Endothelial cell of umbilical vein (primary cell): ENCODE data around the gene DTNA. TPM values are rescaled to one million over a fixed set of nuclear protein-coding genes. Genes with fewer than 3 reads are reported as not detected.

Source experiments
- BruUV-seq: library from RNA; stranded (reverse); fragments of 400-500 nt; replicated peaks from 2 replicates; lab custom pipeline; 2021; lab: Mats Ljungman, UMichigan
- CTCF ChIA-PET: fragments of 300-600, 350-600 bp; sonication (Branson Sonifier 250); formaldehyde crosslinking; loops from one replicate; lab custom pipeline; 2021; ENCODE audit warnings: antibody characterized with exemption, inconsistent platforms; lab: Charles Lee
- POLR2A ChIA-PET: fragments of 300-600, 350-600 bp; sonication (Branson Sonifier 250); formaldehyde crosslinking; loops from one replicate; lab custom pipeline; 2021; ENCODE audit warnings: antibody characterized with exemption, inconsistent platforms; lab: Charles Lee
- DNase-seq: peaks from one replicate; pipeline ENCODE4 v3.0.0-alpha.2; 2011; ENCODE audit warnings: low read depth, low spot score
- FAIRE-seq: peaks from 2 replicates; lab custom pipeline; 2011; peaks lifted over from hg19 to GRCh38; lab: Jason Lieb, UNC
- H2AFZ ChIP-seq: 2 replicates; pipeline ENCODE4 v1.6.0; 2012; ENCODE audit warnings: low read depth, low read length, control low read depth, inconsistent platforms
- H3K27ac ChIP-seq: 2 replicates; pipeline ENCODE4 v1.5.1; 2011; ENCODE audit warnings: low read depth, mild to moderate bottlenecking, control low read depth, low read length, moderate library complexity; ENCODE audit not compliant: insufficient read depth
- H3K27me3 ChIP-seq, 2 experiments: 2 replicates each; pipeline versions ENCODE4 v1.6.0 to v1.6.1; 2011; ENCODE audit warnings: low read length in 2 of 2, mixed read lengths in 1 of 2; ENCODE audit not compliant: control insufficient read depth in 2 of 2, insufficient read depth in 2 of 2
- H3K36me3 ChIP-seq, 2 experiments: 2 replicates in 1 of 2; 3 replicates in 1 of 2; pipeline ENCODE4 v1.5.1; 2011; ENCODE audit warnings: low read length in 2 of 2, mild to moderate bottlenecking in 1 of 2, moderate library complexity in 1 of 2; ENCODE audit not compliant: control insufficient read depth in 2 of 2, insufficient read depth in 2 of 2; ENCODE audit errors: extremely low read depth in 1 of 2
- H3K4me1 ChIP-seq: 3 replicates; pipeline ENCODE4 v1.5.1; 2011; ENCODE audit warnings: mild to moderate bottlenecking, low read length; ENCODE audit not compliant: control insufficient read depth, insufficient read depth; ENCODE audit errors: extremely low read depth
- H3K4me2 ChIP-seq: 2 replicates; pipeline ENCODE4 v1.6.1; 2011; ENCODE audit warnings: low read length, control low read depth, mixed read lengths; ENCODE audit not compliant: insufficient read depth
- H3K4me3 ChIP-seq, 3 experiments: fragments of 200-600 bp in 1 of 3; sonication (generic), shearing (Covaris generic) in 1 of 3; replicated peaks in 1 of 3; 2 replicates each; pipeline ENCODE4 v1.5.1; 2011 to 2016; ENCODE audit warnings: control low read depth in 3 of 3, low read length in 3 of 3, mild to moderate bottlenecking in 2 of 3, inconsistent platforms in 1 of 3, low read depth in 1 of 3, moderate library complexity in 1 of 3; ENCODE audit not compliant: insufficient read depth in 1 of 3
- H3K79me2 ChIP-seq: 2 replicates; pipeline ENCODE4 v1.6.0; 2012; ENCODE audit warnings: low read length, inconsistent platforms; ENCODE audit not compliant: control insufficient read depth, insufficient read depth
- H3K9ac ChIP-seq: replicated peaks from 2 replicates; pipeline ENCODE3; 2011; ENCODE audit warnings: low read length, control low read depth; ENCODE audit not compliant: insufficient read depth; ENCODE audit errors: extremely low read depth
- H3K9me1 ChIP-seq: replicated peaks from 3 replicates; pipeline ENCODE4 v1.6.0; 2011; ENCODE audit warnings: mild to moderate bottlenecking, low read length; ENCODE audit not compliant: control insufficient read depth, insufficient read depth; ENCODE audit errors: extremely low read depth
- H3K9me3 ChIP-seq: replicated peaks from 2 replicates; pipeline ENCODE4 v1.5.1; 2012; ENCODE audit warnings: low read length, inconsistent platforms; ENCODE audit not compliant: control insufficient read depth, insufficient read depth
- H4K20me1 ChIP-seq: replicated peaks from 2 replicates; pipeline ENCODE3; 2011; ENCODE audit warnings: mild to moderate bottlenecking, low read length; ENCODE audit not compliant: control insufficient read depth, insufficient read depth; ENCODE audit errors: extremely low read depth
- EZH2 ChIP-seq: IDR thresholded peaks from 2 replicates; pipeline ENCODE4 v1.6.1; 2012; ENCODE audit warnings: borderline replicate concordance, low read depth, mild to moderate bottlenecking, moderate library complexity, low read length, inconsistent platforms; ENCODE audit not compliant: severe bottlenecking
- FOS ChIP-seq: IDR thresholded peaks from 2 replicates; pipeline ENCODE4 v1.6.1; 2011; ENCODE audit warnings: mild to moderate bottlenecking, low read length, moderate library complexity, borderline replicate concordance; ENCODE audit not compliant: insufficient read depth
- GATA2 ChIP-seq: IDR thresholded peaks from 2 replicates; pipeline ENCODE4 v1.7.0; 2011; ENCODE audit warnings: low read depth, mild to moderate bottlenecking, moderate library complexity, mixed read lengths, low read length; ENCODE audit not compliant: insufficient read length, insufficient read depth
- JUN ChIP-seq: IDR thresholded peaks from 2 replicates; pipeline ENCODE4 v1.6.1; 2011; ENCODE audit warnings: borderline replicate concordance, low read depth; ENCODE audit not compliant: insufficient read length, insufficient read depth
- MAX ChIP-seq: IDR thresholded peaks from 2 replicates; pipeline ENCODE4 v1.6.1; 2011; ENCODE audit not compliant: insufficient read depth, insufficient read length
- MYC ChIP-seq: IDR thresholded peaks from one replicate; pipeline ENCODE4 v1.6.1; 2011; ENCODE audit warnings: mild to moderate bottlenecking, low read depth, low read length
- POLR2A ChIP-seq: IDR thresholded peaks from 2 replicates; pipeline ENCODE4 v1.6.1; 2012; ENCODE audit warnings: low read depth, mild to moderate bottlenecking, control low read depth, low read length
- POLR2AphosphoS5 ChIP-seq: IDR thresholded peaks from 2 replicates; pipeline ENCODE4 v1.6.1; 2012; ENCODE audit warnings: low read depth, mild to moderate bottlenecking, control low read depth, low read length, moderate library complexity; ENCODE audit not compliant: insufficient read depth
- dilution Hi-C: fragments of 300-500 bp; cut with MboI; formaldehyde crosslinking; loops from one replicate; pipeline ENCODE4 v1.15.0; 2019; ENCODE audit warnings: low sequenced_read_pairs; ENCODE audit not compliant: extremely low pct_ligation_motif_present
- intact Hi-C: fragments of 100-400 bp; cut with micrococcal nuclease; formaldehyde crosslinking; loops from one replicate; pipeline ENCODE4 v1.10.0; 2022
- polyA plus RNA-seq, 4 experiments: library from polyadenylated mRNA; depleted of rRNA in 3 of 4; stranded (reverse) in 3 of 4; unstranded in 1 of 4; fragments of >200 nt; gene quantifications; 2 replicates each; pipeline versions ENCODE4 v1.2.1 to v1.2.3, GENCODE V29; 2011 to 2012; ENCODE audit warnings: missing spikeins in 1 of 4
- total RNA-seq: library from RNA; stranded (reverse); gene quantifications from 2 replicates; pipeline ENCODE4 v1.2.3, GENCODE V29; 2021
- TF ChIP-seq, protein P1 (sequence below), 2 donors: IDR thresholded peaks; 1 replicate in 1 of 2; 2 replicates in 1 of 2; pipeline ENCODE4 v1.5.1; 2011; ENCODE audit warnings: low read length in 2 of 2, mild to moderate bottlenecking in 2 of 2, moderate library complexity in 2 of 2, control low read depth in 1 of 2, inconsistent platforms in 1 of 2, low read depth in 1 of 2; ENCODE audit not compliant: insufficient read depth in 1 of 2; ENCODE audit errors: extremely low read depth in 1 of 2

DTNA gene
- total and polyA plus RNA-seq, 2 donors (not counting 3 experiments of a cell fraction or from before 2014, with no cell fraction given), result 6.6 to 15.3 TPM

- BruUV-seq, result no TSS peak
- Histone ChIP-seq H2AFZ (no peak overlapping the region), H3K27me3 (no peaks in the 10 kb centered on the region), H3K27ac (no peak overlapping the region), H3K9me1 (no peaks in the 10 kb centered on the region), H4K20me1 (no peaks in the 10 kb centered on the region), H3K9me3 (no peaks in the 10 kb centered on the region), H3K9ac (no peak overlapping the region), H3K79me2 (no peaks in the 10 kb centered on the region), H3K4me1 (no peaks in the 10 kb centered on the region), H3K4me2 (no peak overlapping the region), H3K36me3 (no peaks in the 10 kb centered on the region), H3K4me3 (no peak overlapping the region)
- dilution Hi-C loops (no loop called here), intact Hi-C loops (no loop called here)
- DNase-seq, result no peak
- no peak for FAIRE-seq
- TF ChIP-seq EZH2, result no peak
- TF ChIP-seq JUN, result no peak
- ChIA-PET POLR2A (no interaction called here), CTCF (no interaction called here)
Observed at GRCh38 chr18:34872066-34872465, 162.0 kb downstream of the DTNA start.

DNA sequence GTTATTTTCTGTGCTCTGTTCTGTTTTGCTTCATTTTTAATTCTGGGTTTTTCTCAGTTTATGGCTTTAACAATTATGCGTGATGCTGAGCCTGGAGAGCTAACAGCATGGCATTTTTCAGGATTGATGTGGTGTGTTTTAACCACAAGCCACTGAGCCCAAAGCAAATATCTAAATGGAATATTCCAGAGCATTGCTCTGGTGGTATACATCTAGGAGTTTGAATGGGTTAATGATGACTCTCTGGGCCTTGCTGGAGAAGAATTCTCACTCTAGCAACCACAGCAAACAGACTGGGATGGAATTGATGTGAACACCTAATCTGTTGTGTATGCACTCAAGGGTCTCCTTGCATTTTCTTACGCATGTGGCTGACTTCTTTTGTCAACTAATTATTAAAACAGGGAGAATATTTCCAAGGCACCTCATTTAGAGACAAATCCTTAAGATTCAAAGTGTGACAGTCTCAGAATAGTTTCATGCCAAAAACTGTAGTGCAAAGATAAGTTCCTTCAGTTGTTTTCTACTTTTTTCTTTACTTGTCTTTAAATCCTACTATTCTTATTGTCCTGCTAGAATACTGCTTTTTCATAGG, 164.0 kb downstream of the DTNA start:
- no peak overlapping the region for H3K4me2 ChIP-seq
- H3K27me3 ChIP-seq, result no peaks in the 10 kb centered on the region
- H3K9me1 ChIP-seq, result no peaks in the 10 kb centered on the region
- no peak overlapping the region for H3K4me3 ChIP-seq
- no peak overlapping the region for H2AFZ ChIP-seq
- TF ChIP-seq, protein P1, sequence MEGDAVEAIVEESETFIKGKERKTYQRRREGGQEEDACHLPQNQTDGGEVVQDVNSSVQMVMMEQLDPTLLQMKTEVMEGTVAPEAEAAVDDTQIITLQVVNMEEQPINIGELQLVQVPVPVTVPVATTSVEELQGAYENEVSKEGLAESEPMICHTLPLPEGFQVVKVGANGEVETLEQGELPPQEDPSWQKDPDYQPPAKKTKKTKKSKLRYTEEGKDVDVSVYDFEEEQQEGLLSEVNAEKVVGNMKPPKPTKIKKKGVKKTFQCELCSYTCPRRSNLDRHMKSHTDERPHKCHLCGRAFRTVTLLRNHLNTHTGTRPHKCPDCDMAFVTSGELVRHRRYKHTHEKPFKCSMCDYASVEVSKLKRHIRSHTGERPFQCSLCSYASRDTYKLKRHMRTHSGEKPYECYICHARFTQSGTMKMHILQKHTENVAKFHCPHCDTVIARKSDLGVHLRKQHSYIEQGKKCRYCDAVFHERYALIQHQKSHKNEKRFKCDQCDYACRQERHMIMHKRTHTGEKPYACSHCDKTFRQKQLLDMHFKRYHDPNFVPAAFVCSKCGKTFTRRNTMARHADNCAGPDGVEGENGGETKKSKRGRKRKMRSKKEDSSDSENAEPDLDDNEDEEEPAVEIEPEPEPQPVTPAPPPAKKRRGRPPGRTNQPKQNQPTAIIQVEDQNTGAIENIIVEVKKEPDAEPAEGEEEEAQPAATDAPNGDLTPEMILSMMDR (IDR thresholded peaks at IDR 0.05; ENCODE audit: extremely low read depth in 1 of 2, insufficient read depth in 1 of 2, low read depth in 1 of 2, low read length in 2 of 2), result no peak
- TF ChIP-seq JUN (no peak), MYC (no peak), POLR2AphosphoS5 (no peak), MAX (no peak), FOS (no peak), POLR2A (no peak), GATA2 (no peak), EZH2 (no peak)
- no peak overlapping the region for H3K27ac ChIP-seq
- no peak for DNase-seq
- H3K4me1 ChIP-seq, result no peaks in the 10 kb centered on the region
- H3K36me3 ChIP-seq, result no peaks in the 10 kb centered on the region
- FAIRE-seq, result no peak
- dilution Hi-C loops, result no loop called here
- CTCF ChIA-PET, result no interaction called here
- no TSS peak for BruUV-seq
- no peaks in the 10 kb centered on the region for H4K20me1 ChIP-seq
- POLR2A ChIA-PET, result no interaction called here
- no peaks in the 10 kb centered on the region for H3K79me2 ChIP-seq
- intact Hi-C loops, result no loop called here
- no peak overlapping the region for H3K9ac ChIP-seq
- no peaks in the 10 kb centered on the region for H3K9me3 ChIP-seq
